GM12878 (cell line): ENCODE data around the gene SMG6. TPM values are rescaled to one million over a fixed set of nuclear protein-coding genes. Genes with fewer than 3 reads are reported as not detected.

Source experiments
- ATAC-seq: fragments of 200-7000 bp; cut with Tn5 transposase; 3 replicates; pipeline ENCODE4 v1.9.1; 2020; ENCODE audit warnings: mild to moderate bottlenecking, moderate library complexity
- BruUV-seq: library from RNA; stranded (reverse); fragments of 400-500 nt; replicated peaks from 2 replicates; lab custom pipeline; 2021; lab: Mats Ljungman, UMichigan
- CTCF ChIA-PET: fragments of 300-600 bp; sonication (Branson Sonifier 250); formaldehyde crosslinking; extraction: SDS; loops from one replicate; lab custom pipeline; 2021; ENCODE audit warnings: inconsistent platforms; lab: Yijun Ruan, JAX
- POLR2A ChIA-PET: fragments of 350-600 bp; formaldehyde crosslinking; extraction: SDS; loops from one replicate; lab custom pipeline; 2021; ENCODE audit warnings: inconsistent platforms; lab: Charles Lee
- RAD21 ChIA-PET: fragments of 300-600 bp; sonication (Branson Sonifier 250); formaldehyde crosslinking; loops from one replicate; lab custom pipeline; 2023; ENCODE audit warnings: antibody characterized with exemption; ENCODE audit not compliant: unreplicated experiment; lab: Charles Lee
- SMC1A ChIA-PET: fragments of 300-600 bp; sonication (Branson Sonifier 250); formaldehyde crosslinking; loops from one replicate; lab custom pipeline; 2023; ENCODE audit not compliant: unreplicated experiment, uncharacterized antibody; lab: Charles Lee
- DNase-seq: peaks from one replicate; pipeline ENCODE4 v3.0.0-alpha.2; 2011; ENCODE audit warnings: low read depth, low spot score
- FAIRE-seq: peaks from 3 replicates; lab custom pipeline; 2011; peaks lifted over from hg19 to GRCh38; lab: Jason Lieb, UNC
- H2AFZ ChIP-seq: 2 replicates; pipeline ENCODE4 v1.6.0; 2011; ENCODE audit warnings: low read depth, low read length, control low read depth; ENCODE audit not compliant: control insufficient read depth
- H3K27ac ChIP-seq: 2 replicates; pipeline ENCODE4 v1.5.1; 2011; ENCODE audit warnings: control low read depth; ENCODE audit not compliant: control insufficient read depth, insufficient read depth
- H3K27me3 ChIP-seq, 2 experiments: replicated peaks in 1 of 2; 2 replicates each; pipeline versions ENCODE4 v1.6.0 to v1.6.1; 2011; ENCODE audit warnings: low read length in 1 of 2; ENCODE audit not compliant: control insufficient read depth in 2 of 2, insufficient read depth in 2 of 2
- H3K36me3 ChIP-seq, 2 experiments: 2 replicates each; pipeline ENCODE4 v1.5.1; 2011; ENCODE audit warnings: low read length in 1 of 2; ENCODE audit not compliant: control insufficient read depth in 2 of 2, insufficient read depth in 2 of 2
- H3K4me1 ChIP-seq: 2 replicates; pipeline ENCODE4 v1.6.1; 2011; ENCODE audit warnings: mild to moderate bottlenecking, low read length, moderate library complexity, mixed read lengths; ENCODE audit not compliant: control insufficient read depth, insufficient read depth
- H3K4me2 ChIP-seq: 2 replicates; pipeline ENCODE4 v1.6.0; 2011; ENCODE audit warnings: control low read depth; ENCODE audit not compliant: control insufficient read depth, insufficient read depth
- H3K4me3 ChIP-seq: fragments of 200-600 bp; sonication (generic); 2 replicates; pipeline ENCODE4 v1.5.1; 2016
- H3K79me2 ChIP-seq: 2 replicates; pipeline ENCODE4 v1.6.0; 2011; ENCODE audit warnings: low read length; ENCODE audit not compliant: control insufficient read depth, insufficient read depth
- H3K9ac ChIP-seq: 2 replicates; pipeline ENCODE4 v1.8.0; 2011; ENCODE audit warnings: low read length, control low read depth, mixed read lengths; ENCODE audit not compliant: control insufficient read depth, insufficient read depth
- H3K9me3 ChIP-seq: replicated peaks from 3 replicates; pipeline ENCODE4 v1.5.1; 2011; ENCODE audit warnings: mild to moderate bottlenecking, low read length; ENCODE audit not compliant: control insufficient read depth, insufficient read depth
- H4K20me1 ChIP-seq: 2 replicates; pipeline ENCODE4 v1.6.0; 2011; ENCODE audit not compliant: control insufficient read depth, insufficient read depth
- EP300 ChIP-seq, 2 experiments: fragments of 150-350 bp in 1 of 2; IDR thresholded peaks; 2 replicates each; pipeline ENCODE4 v1.6.1; 2011 to 2012; ENCODE audit warnings: low read depth in 2 of 2, low read length in 2 of 2, borderline replicate concordance in 1 of 2, improper control_type of control experiment in 1 of 2, inconsistent platforms in 1 of 2; ENCODE audit not compliant: control insufficient read depth in 1 of 2
- FOS ChIP-seq: IDR thresholded peaks from 3 replicates; pipeline ENCODE4 v1.6.1; 2011; ENCODE audit warnings: borderline replicate concordance; ENCODE audit not compliant: insufficient read length; ENCODE audit errors: extremely low read depth
- IKZF1 ChIP-seq: fragments of 450-650 bp; conservative IDR thresholded peaks from 2 replicates; pipeline ENCODE4 v1.6.1; 2017; ENCODE audit warnings: antibody characterized with exemption, mild to moderate bottlenecking
- MTA2 ChIP-seq: fragments of 450-650 bp; IDR thresholded peaks from 2 replicates; pipeline ENCODE4 v1.6.1; 2016; ENCODE audit warnings: low read depth, mild to moderate bottlenecking, moderate library complexity
- NRF1 ChIP-seq: conservative IDR thresholded peaks from 2 replicates; pipeline ENCODE4 v1.6.1; 2011; ENCODE audit warnings: mild to moderate bottlenecking, low read depth, low read length, improper control_type of control experiment
- RAD21 ChIP-seq: IDR thresholded peaks from 2 replicates; pipeline ENCODE4 v1.6.1; 2011; ENCODE audit warnings: mild to moderate bottlenecking, low read depth, low read length, moderate library complexity; ENCODE audit not compliant: insufficient read depth
- RCOR1 ChIP-seq: conservative IDR thresholded peaks from 2 replicates; pipeline ENCODE4 v1.6.1; 2012; ENCODE audit warnings: low read depth, low read length, improper control_type of control experiment
- RELB ChIP-seq: fragments of 450-650 bp; IDR thresholded peaks from 2 replicates; pipeline ENCODE4 v1.6.1; 2017; ENCODE audit warnings: low read depth, mild to moderate bottlenecking, moderate library complexity
- SKIL ChIP-seq: fragments of 450-650 bp; IDR thresholded peaks from 2 replicates; pipeline ENCODE4 v1.6.1; 2017; ENCODE audit warnings: mild to moderate bottlenecking, low read depth, inconsistent platforms; ENCODE audit not compliant: poor library complexity, severe bottlenecking
- SMC3 ChIP-seq: IDR thresholded peaks from 2 replicates; pipeline ENCODE4 v1.6.1; 2011; ENCODE audit warnings: low read length, improper control_type of control experiment, borderline replicate concordance
- ZBTB4 ChIP-seq: fragments of 450-650 bp; formaldehyde crosslinking; IDR thresholded peaks from 2 replicates; pipeline ENCODE4 v1.4.0; 2022; ENCODE audit warnings: mild to moderate bottlenecking, moderate library complexity
- ZNF274 ChIP-seq: IDR thresholded peaks from one replicate; pipeline ENCODE4 v1.8.0; 2011; ENCODE audit not compliant: insufficient read length, insufficient read depth
- ZSCAN29 ChIP-seq: fragments of 450-650 bp; IDR thresholded peaks from 2 replicates; pipeline ENCODE4 v1.6.1; 2017; ENCODE audit warnings: mild to moderate bottlenecking, moderate library complexity
- WGBS: methylation state at CpG from one replicate; pipeline ENCODE4 v1.1.6; 2016; ENCODE audit warnings: low lambda C conversion rate; ENCODE audit not compliant: insufficient replicate concordance, insufficient coverage; ENCODE audit errors: missing lambda C conversion rate; 5-methylcytosine and 5-hydroxymethylcytosine counted together
- in situ Hi-C: fragments of 300-500 bp; cut with MboI; formaldehyde crosslinking; loops from 9 replicates; pipeline ENCODE4 v1.14.3; 2018; ENCODE audit warnings: mixed read lengths
- intact Hi-C: fragments of 100-400 bp; cut with micrococcal nuclease; formaldehyde crosslinking; loops from one replicate; pipeline ENCODE4 v1.14.2; 2022; ENCODE audit not compliant: unreplicated experiment
- polyA plus RNA-seq, 11 experiments: library from polyadenylated mRNA; depleted of rRNA in 4 of 11; unstranded in 6 of 11; stranded (reverse) in 5 of 11; fragments of >200 nt; fragmentation: Nextera tagmentation in 4 of 11; fragmentation: Illumina TruSeq in 1 of 11; extraction: Ambion mirVana in 4 of 11; extraction: Trizol in 1 of 11; gene quantifications; 1 replicate in 1 of 11; 2 replicates in 10 of 11; pipeline versions ENCODE4 v1.2.1 to v1.2.3, GENCODE V29; 2011 to 2016; ENCODE audit warnings: inconsistent platforms in 2 of 11, missing spikeins in 2 of 11, low read depth in 1 of 11
- total RNA-seq, 4 experiments: library from RNA; depleted of rRNA in 3 of 4; stranded (reverse); fragments of >200 nt in 3 of 4; fragmentation: Illumina TruSeq in 1 of 4; extraction: Trizol in 1 of 4; gene quantifications; 2 replicates each; pipeline versions ENCODE4 v1.2.1 to v1.2.3, GENCODE V29; 2013 to 2021

Gene SMG6
- total and polyA plus RNA-seq, 10 of the 15 experiments (the other 5 are each of a cell fraction or from before 2014, with no cell fraction given), result 0.58 to 28.7 (median 15.7) TPM

- intact Hi-C loops, result no loop called here
- FAIRE-seq (no peak), DNase-seq (no peak), ATAC-seq (no peak)
- Histone ChIP-seq H3K79me2 (no peaks in the 10 kb centered on the region), H3K9me3 (no peaks in the 10 kb centered on the region), H2AFZ (no peak overlapping the region), H3K4me2 (no peak overlapping the region), H3K36me3 (peaks cover 24 to 26% of the 10 kb centered on the region in 2 experiments), H3K27ac (no peak overlapping the region), H3K27me3 (no peaks in the 10 kb centered on the region), H3K4me3 (no peak overlapping the region), H3K9ac (no peak overlapping the region), H4K20me1 (no peaks in the 10 kb centered on the region), H3K4me1 (no peaks in the 10 kb centered on the region)
- ChIA-PET RAD21 (interaction anchor here (0.8 to 2.5 kb wide), 3 partner anchors 47 to 68 kb away, joined by 4 to 8 read pairs (median 5); no protein-coding TSS in a partner anchor), SMC1A (interaction anchor here (0.8 to 3.1 kb wide), 5 partner anchors 46 to 90 kb away, joined by 3 to 17 read pairs (median 4); no protein-coding TSS in a partner anchor), POLR2A (interaction anchor here (0.7 to 0.9 kb wide), 2 partner anchors 68 to 87 kb away, joined by 4 read pairs; no protein-coding TSS in a partner anchor), CTCF (interaction anchor here (0.7 to 4.8 kb wide), 8 partner anchors 33 to 121 kb away, joined by 3 to 23 read pairs (median 4); no protein-coding TSS in a partner anchor)
- WGBS, result 94% methylated on average over 4 of the region's 4 CpGs
- in situ Hi-C loops, result no loop called here
- no TSS peak for BruUV-seq
- TF ChIP-seq RAD21 (no peak), EP300 (IDR thresholded peaks at IDR 0.05; ENCODE audit: borderline replicate concordance in 1 of 2, control insufficient read depth in 1 of 2, low read depth in 2 of 2, low read length in 2 of 2) (no peak), ZBTB4 (CRISPR knock-in tag) (no peak), NRF1 (no peak), FOS (no peak), SMC3 (no peak), RCOR1 (no peak), SKIL (no peak), ZNF274 (no peak), IKZF1 (no peak), ZSCAN29 (no peak), RELB (no peak), MTA2 (no peak)
Measured at GRCh38 chr17:2177235-2177811, 126.3 kb downstream of the SMG6 start.
